ENCODE measurements around the gene PHF21A.

- TF ChIP-seq EZH2 (IDR thresholded peaks at IDR 0.05) (no peak), POLR2AphosphoS5 (IDR thresholded peaks at IDR 0.05; ENCODE audit: borderline replicate concordance, low read depth, low read length) (no peak), FOXP2 (optimal IDR thresholded peaks at IDR 0.05; ENCODE audit: control extremely low read depth, extremely low read length, insufficient read depth) (no peak)
Measured at GRCh38 chr11:45945397-45945999, 175.8 kb downstream of the PHF21A start.
